Nucleus accumbens (tissue), 56 donors: ENCODE results near the gene DUOXA2.
"Not testable (repeated sequence)": the region's sequence is repeated elsewhere in the genome, so short reads cannot be mapped to it uniquely, and the experiment has no call there.

Experiments used
- DNase-seq, 56 donors: peaks; one replicate each; lab custom pipeline; 2025; lab: John Stamatoyannopoulos, UW

Gene DUOXA2

DNA sequence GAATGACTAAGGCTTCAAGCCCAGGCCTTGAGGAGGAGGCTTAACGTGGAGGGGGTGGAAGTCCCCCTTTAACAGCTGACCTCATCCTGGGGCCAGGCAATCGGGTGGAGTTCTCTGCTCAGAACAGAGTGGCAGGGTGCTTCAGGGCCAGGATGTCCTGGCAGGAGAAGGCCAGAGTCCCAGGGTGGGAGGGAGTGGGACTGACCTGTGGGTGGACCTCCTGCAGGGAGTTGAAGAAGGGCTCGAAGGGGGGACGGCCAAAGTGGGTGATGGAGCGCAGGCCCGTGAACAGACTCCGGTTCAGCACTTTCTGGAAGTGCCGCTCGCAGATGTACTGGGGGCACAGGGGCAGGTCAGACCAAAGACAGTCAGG, 19.8 kb upstream of the DUOXA2 start:
- DNase-seq = no peak

GRCh38 chr15:45095661-45096060, 18.5 kb upstream of the DUOXA2 start:
- no peak for DNase-seq

- no peak for DNase-seq
Observed at GRCh38 chr15:45097466-45097865, 16.7 kb upstream of the DUOXA2 start.

GRCh38 chr15:45099549-45100165, 14.5 kb upstream of the DUOXA2 start:
- no peak for DNase-seq

- DNase-seq = no peak
Observed at GRCh38 chr15:45100884-45101625, 13.1 kb upstream of the DUOXA2 start.

- DNase-seq = no peak
Observed at GRCh38 chr15:45101749-45102148, 12.4 kb upstream of the DUOXA2 start.

- DNase-seq = no peak
Observed at GRCh38 chr15:45102226-45102625, 11.9 kb upstream of the DUOXA2 start.

GRCh38 chr15:45104170-45104569, 10.0 kb upstream of the DUOXA2 start:
- DNase-seq = not testable (repeated sequence)

DNA sequence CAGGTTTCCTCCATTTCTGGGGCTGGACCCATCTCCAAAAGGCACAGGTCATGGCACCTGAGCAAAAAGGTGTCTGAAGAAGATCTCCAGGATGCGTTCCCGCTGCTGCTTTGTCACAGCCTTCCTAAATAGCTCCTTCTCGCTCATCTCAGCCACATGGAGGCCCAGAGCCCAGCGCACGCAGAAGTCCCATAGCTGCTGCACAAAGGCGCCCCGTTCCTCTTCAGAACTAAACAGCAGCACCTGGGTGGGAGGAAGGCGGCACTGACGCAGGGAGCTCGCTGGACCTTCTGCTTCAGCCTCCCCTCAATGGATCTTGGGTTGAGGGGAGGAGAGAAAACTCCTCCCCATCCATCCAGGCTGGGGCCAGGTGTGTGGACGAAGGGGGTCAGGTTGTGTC, 8.5 kb upstream of the DUOXA2 start:
- no peak for DNase-seq

DNA sequence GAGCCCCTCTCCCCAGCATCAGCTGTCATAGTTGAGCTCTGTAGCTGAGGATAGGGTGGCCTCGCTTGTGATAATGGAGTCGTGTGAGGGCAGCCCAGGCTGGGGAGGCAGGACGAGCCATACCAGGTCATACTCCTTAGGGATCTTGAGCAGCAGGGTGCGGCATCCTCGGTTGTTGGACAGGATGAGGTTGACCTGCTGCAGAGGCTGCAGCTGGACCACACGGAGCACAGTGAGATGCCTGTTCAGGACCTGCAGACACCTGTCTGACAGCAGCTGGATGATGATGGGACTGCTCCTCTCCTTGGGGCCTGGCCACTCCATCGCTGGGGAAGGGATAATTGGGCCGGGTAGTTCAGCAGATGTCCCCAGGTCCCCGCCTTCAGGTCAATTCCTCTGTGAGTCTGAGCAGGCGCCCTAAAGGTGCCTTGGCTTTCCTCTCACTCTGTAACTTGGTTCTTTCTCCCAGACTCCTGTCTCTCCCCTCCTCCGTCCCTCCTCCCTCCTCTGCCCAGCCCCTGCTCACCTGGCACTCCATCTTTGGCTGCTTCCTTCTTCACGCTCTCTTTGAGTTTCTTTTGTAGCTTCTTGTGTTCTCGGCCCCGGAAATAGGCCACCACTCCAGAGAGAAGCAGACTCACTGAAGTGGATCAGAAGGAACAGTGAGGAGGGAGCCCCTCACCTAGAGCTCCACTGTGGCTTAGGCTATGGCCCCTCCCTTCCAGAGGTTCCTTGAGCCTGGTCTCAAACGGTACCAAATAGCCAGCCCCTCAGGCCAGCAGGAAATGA, 7.9 kb upstream of the DUOXA2 start:
- DNase-seq = no peak

- DNase-seq = no peak
Observed at GRCh38 chr15:45107941-45108630, 6.0 kb upstream of the DUOXA2 start.

- DNase-seq = no peak
Observed at GRCh38 chr15:45110256-45110820, 3.8 kb upstream of the DUOXA2 start.

DNA sequence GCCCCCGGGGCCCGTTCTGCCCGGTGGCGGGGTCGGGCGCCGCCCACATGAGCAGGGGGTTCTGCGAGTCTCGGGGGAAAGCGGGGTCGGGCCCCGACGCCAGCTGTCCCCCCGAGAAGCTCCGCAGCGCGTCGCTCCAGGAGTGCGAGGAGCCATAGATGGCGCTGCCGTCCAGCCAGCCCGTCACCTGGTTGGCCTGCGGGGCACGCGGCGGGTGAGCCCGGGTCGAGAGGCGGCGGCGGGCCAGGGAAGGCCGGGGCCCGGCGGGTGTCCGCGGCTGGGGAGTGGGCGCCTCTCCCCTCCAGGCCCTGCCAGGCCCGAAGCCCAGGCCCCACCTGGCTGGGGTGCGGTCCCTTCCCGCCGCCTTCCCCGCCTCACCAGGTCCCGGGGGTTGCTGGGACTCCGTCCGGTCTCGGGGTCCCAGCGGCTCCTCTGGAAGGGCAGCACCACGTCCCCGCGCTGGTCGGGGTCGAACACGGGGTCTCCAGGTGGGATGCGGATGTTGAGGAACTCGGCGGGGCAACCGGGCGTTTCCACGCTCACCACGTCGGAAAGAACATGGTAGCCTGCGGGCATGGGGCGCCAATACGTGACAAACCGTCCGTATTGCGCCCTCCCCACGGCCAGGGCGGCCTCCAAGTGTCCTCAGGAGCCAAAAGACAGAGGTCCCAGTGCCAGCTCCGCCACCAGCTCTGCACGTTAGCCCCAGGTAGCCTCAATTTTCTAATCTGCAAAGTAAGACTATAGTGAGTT, 2.6 kb upstream of the DUOXA2 start:
- no peak for DNase-seq

DNA sequence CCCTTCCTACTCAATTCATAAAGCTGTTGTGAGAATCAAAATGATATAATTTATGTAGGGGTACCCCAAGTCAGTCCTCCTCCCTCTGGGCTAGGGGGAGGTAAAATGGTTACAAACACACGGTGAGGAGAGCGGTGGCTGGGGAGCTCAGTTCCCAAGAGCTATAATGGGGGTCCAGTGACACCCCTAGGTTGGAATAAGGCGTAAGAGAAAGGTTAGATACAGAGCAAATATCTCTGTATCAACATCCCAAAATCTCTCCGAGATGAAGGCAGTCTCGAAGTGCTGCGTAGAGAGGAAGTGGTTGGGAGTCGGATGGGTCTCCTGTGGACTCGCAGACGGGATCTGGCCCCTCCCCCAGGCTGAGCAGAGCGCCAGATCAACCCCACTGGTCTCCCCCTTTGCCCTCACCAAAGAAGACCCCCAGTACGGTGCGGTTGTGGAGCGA, 2.0 kb upstream of the DUOXA2 start:
- DNase-seq = no peak

GRCh38 chr15:45112591-45113379, 1.3 kb upstream of the DUOXA2 start:
- DNase-seq = no peak

GRCh38 chr15:45113380-45113990, 641 bp upstream of the DUOXA2 start:
- DNase-seq = no peak

DNA sequence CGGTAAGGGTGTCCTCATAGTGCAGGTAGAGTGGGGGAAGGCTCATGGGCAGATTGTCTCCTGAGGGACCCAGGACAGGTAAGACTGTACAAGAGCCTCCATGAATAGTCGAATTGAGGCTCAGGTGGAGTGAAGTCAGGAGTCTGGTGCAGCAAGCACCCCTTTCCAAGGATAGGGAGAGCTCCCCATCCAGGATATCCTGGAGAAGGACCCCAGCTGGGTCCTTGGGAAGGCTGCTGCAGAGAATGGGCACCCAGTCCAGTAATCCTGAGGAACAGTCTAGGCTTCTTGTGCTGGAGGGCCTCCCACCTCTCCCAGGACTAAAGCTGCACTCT, 592 bp downstream of the DUOXA2 start:
- no peak for DNase-seq

DNA sequence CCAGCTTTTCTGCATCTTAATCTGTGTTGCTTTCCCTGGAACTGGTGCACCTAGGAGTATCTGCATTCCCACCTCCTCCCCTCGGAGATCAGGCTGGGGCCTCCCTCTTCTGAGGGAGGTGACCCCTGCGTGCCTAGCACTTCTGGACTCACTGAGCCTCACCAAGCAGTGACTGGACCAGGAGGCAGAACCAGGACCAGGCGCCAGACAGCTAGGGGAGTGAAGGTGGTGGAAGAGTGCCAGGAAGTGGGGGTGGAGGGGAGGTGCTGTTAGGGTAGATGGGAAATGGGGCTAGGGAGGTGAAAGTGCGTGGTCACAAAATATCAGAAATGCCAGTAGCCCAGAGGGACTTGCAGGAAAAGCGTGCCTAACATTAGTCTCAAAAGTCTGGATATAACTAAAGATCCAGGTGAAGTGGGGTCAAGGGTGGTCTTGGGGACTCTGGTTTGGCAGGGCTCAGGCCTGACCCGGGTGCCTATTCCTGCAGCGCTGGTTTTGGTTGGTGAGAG, 1.2 kb downstream of the DUOXA2 start:
- DNase-seq = no peak
